ENCODE measurements around the gene SLC13A1. TPM values are rescaled to one million over a fixed set of nuclear protein-coding genes. Genes with fewer than 3 reads are reported as not detected.

SLC13A1 gene
- polyA plus RNA-seq, 2 of the 4 experiments (the other 2 are of a cell fraction), result not detected

DNA sequence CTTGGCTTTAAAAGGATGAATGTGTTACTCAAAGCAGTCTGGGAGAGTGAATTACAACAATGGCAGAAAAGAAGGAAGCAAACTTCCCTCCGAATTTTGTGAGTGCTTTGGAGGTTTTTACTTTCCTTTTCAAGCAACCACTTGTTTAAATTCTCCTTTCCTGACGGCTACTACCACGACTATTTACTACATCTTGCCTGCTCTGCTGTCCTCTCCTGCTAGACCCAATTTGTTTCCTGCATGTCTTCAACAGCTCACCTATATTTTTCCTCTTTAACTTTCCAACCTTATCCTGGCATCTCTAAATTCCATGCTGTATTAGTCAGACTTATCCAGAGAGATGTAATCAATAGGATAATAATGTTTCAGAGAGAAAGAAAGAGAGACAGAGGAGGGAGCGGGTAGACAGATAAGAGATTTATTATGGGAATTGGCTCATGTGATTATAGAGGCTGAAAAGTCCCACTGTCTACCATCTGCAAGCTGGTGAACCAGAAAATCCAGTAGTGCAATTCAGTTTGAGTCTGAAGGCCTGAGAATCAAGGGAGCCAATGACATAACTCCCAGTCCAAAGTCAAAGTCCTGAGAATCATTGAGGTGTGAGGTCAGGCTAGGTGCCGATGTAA, 42.8 kb upstream of the SLC13A1 start:
- H3K4me2 ChIP-seq, result no peak overlapping the region
- TF ChIP-seq GATA3 (IDR thresholded peaks at IDR 0.05; ENCODE audit: borderline replicate concordance), result no peak
- TF ChIP-seq, protein P1, sequence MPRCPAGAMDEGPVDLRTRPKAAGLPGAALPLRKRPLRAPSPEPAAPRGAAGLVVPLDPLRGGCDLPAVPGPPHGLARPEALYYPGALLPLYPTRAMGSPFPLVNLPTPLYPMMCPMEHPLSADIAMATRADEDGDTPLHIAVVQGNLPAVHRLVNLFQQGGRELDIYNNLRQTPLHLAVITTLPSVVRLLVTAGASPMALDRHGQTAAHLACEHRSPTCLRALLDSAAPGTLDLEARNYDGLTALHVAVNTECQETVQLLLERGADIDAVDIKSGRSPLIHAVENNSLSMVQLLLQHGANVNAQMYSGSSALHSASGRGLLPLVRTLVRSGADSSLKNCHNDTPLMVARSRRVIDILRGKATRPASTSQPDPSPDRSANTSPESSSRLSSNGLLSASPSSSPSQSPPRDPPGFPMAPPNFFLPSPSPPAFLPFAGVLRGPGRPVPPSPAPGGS (IDR thresholded peaks at IDR 0.05), result no peak
- TF ChIP-seq, protein P2, sequence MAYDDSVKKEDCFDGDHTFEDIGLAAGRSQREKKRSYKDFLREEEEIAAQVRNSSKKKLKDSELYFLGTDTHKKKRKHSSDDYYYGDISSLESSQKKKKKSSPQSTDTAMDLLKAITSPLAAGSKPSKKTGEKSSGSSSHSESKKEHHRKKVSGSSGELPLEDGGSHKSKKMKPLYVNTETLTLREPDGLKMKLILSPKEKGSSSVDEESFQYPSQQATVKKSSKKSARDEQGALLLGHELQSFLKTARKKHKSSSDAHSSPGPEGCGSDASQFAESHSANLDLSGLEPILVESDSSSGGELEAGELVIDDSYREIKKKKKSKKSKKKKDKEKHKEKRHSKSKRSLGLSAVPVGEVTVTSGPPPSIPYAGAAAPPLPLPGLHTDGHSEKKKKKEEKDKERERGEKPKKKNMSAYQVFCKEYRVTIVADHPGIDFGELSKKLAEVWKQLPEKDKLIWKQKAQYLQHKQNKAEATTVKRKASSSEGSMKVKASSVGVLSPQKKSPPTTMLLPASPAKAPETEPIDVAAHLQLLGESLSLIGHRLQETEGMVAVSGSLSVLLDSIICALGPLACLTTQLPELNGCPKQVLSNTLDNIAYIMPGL (CRISPR knock-in tag; IDR thresholded peaks at IDR 0.05; ENCODE audit: borderline replicate concordance), result no peak
- TF ChIP-seq, protein P3, sequence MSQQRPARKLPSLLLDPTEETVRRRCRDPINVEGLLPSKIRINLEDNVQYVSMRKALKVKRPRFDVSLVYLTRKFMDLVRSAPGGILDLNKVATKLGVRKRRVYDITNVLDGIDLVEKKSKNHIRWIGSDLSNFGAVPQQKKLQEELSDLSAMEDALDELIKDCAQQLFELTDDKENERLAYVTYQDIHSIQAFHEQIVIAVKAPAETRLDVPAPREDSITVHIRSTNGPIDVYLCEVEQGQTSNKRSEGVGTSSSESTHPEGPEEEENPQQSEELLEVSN (IDR thresholded peaks at IDR 0.05; ENCODE audit: borderline replicate concordance, low read depth), result no peak
- TF ChIP-seq SREBF2 (IDR thresholded peaks at IDR 0.05), result no peak
- TF ChIP-seq MAFK (IDR thresholded peaks at IDR 0.05; ENCODE audit: partially characterized antibody), result no peak
- no peaks in the 10 kb centered on the region for H3K4me1 ChIP-seq
- ATAC-seq (no peak), FAIRE-seq (no peak), DNase-seq (ENCODE audit: low read depth in 1 of 2, low spot score in 1 of 2) (no peak)
- WGBS (ENCODE audit: missing lambda C conversion rate), result 21% methylated on average over 5 of the region's 5 CpGs
- H3K9me3 ChIP-seq, result no peaks in the 10 kb centered on the region
- no peak overlapping the region for H3K27ac ChIP-seq
- CTCF ChIA-PET, result no interaction called here
- no peak overlapping the region for H3K4me3 ChIP-seq
- POLR2A ChIA-PET, result no interaction called here

DNA sequence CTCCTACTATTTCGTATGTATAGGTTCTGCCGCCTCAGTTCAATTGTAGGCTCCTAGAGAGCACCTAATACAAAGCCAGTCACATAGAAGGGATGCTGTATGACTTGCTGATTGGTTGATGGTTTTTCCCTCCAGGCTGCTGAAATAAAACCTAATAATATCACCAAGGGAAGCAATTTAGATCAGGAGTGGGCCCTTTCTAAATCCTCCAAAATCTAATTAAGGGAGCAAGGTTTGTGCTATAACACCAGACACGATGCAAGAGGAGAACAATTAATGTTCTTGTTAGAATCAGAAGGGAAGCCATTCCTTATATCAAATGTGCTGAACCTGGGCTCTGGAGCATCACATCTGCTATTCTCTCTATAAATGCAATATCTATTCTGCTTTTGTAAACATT, 42.0 kb upstream of the SLC13A1 start:
- WGBS (ENCODE audit: missing lambda C conversion rate), result 1% methylated on average over 3 of the region's 3 CpGs
- TF ChIP-seq, protein P2 (CRISPR knock-in tag; IDR thresholded peaks at IDR 0.05; ENCODE audit: borderline replicate concordance), result no peak
- TF ChIP-seq RARB (CRISPR knock-in tag; IDR thresholded peaks at IDR 0.05), result no peak
- TF ChIP-seq, protein P4, sequence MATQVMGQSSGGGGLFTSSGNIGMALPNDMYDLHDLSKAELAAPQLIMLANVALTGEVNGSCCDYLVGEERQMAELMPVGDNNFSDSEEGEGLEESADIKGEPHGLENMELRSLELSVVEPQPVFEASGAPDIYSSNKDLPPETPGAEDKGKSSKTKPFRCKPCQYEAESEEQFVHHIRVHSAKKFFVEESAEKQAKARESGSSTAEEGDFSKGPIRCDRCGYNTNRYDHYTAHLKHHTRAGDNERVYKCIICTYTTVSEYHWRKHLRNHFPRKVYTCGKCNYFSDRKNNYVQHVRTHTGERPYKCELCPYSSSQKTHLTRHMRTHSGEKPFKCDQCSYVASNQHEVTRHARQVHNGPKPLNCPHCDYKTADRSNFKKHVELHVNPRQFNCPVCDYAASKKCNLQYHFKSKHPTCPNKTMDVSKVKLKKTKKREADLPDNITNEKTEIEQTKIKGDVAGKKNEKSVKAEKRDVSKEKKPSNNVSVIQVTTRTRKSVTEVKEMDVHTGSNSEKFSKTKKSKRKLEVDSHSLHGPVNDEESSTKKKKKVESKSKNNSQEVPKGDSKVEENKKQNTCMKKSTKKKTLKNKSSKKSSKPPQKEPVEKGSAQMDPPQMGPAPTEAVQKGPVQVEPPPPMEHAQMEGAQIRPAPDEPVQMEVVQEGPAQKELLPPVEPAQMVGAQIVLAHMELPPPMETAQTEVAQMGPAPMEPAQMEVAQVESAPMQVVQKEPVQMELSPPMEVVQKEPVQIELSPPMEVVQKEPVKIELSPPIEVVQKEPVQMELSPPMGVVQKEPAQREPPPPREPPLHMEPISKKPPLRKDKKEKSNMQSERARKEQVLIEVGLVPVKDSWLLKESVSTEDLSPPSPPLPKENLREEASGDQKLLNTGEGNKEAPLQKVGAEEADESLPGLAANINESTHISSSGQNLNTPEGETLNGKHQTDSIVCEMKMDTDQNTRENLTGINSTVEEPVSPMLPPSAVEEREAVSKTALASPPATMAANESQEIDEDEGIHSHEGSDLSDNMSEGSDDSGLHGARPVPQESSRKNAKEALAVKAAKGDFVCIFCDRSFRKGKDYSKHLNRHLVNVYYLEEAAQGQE (IDR thresholded peaks at IDR 0.05), result no peak
- TF ChIP-seq CBX8 (IDR thresholded peaks at IDR 0.05), result no peak
- no peak for TF ChIP-seq EHMT2 (IDR thresholded peaks at IDR 0.05; ENCODE audit: low read depth)
- TF ChIP-seq ZC3H11A (IDR thresholded peaks at IDR 0.05), result no peak
- TF ChIP-seq HOXA7 (CRISPR knock-in tag; IDR thresholded peaks at IDR 0.05), result no peak
- no peak for TF ChIP-seq PHF8 (IDR thresholded peaks at IDR 0.05; ENCODE audit: borderline replicate concordance, low read depth)
- TF ChIP-seq RFX5 (IDR thresholded peaks at IDR 0.05), result no peak
- no peak for TF ChIP-seq CHD4 (IDR thresholded peaks at IDR 0.05; ENCODE audit: borderline replicate concordance)
- no peak for TF ChIP-seq SMC3 (IDR thresholded peaks at IDR 0.05)
- TF ChIP-seq BHLHE40 (IDR thresholded peaks at IDR 0.05; ENCODE audit: low read depth, low read length), result no peak
- TF ChIP-seq CEBPB (IDR thresholded peaks at IDR 0.05), result no peak
- no peak for TF ChIP-seq MYC (IDR thresholded peaks at IDR 0.05; ENCODE audit: borderline replicate concordance, low read length)
- no peak for TF ChIP-seq RAD21 (conservative IDR thresholded peaks at IDR 0.05 in 1 of 2, IDR thresholded peaks at IDR 0.05 in 1 of 2)
- TF ChIP-seq EHF (CRISPR knock-in tag; IDR thresholded peaks at IDR 0.05), result no peak
- Histone ChIP-seq H3K9me3 (no peaks in the 10 kb centered on the region), H3K27ac (no peak overlapping the region), H3K4me1 (no peaks in the 10 kb centered on the region), H3K4me3 (no peak overlapping the region), H3K4me2 (no peak overlapping the region)
- CTCF ChIA-PET, result no interaction called here
- POLR2A ChIA-PET, result no interaction called here
- FAIRE-seq (no peak), DNase-seq (ENCODE audit: low read depth in 1 of 2, low spot score in 1 of 2) (no peak), ATAC-seq (no peak)
